PFSK-1 (cell line): ENCODE results near the gene TRPV4.

Experiments
- FOXP2 ChIP-seq: optimal IDR thresholded peaks from 2 replicates; pipeline ENCODE3; 2011; ENCODE audit warnings: borderline replicate concordance, control low read depth, inconsistent platforms; ENCODE audit not compliant: insufficient read depth; ENCODE audit errors: extremely low read length, extremely low read depth
- POLR2AphosphoS5 ChIP-seq: IDR thresholded peaks from 2 replicates; pipeline ENCODE4 v1.6.1; 2012; ENCODE audit warnings: low read depth, mild to moderate bottlenecking, control low read depth, low read length, moderate library complexity
- REST ChIP-seq, 2 experiments: IDR thresholded peaks; 2 replicates each; pipeline versions ENCODE4 v1.6.1 to v1.8.0; 2011 to 2012; ENCODE audit warnings: low read depth in 2 of 2, low read length in 2 of 2, control low read depth in 1 of 2, inconsistent platforms in 1 of 2, mild to moderate bottlenecking in 1 of 2, moderate library complexity in 1 of 2; ENCODE audit not compliant: insufficient read depth in 1 of 2
- SIN3A ChIP-seq: IDR thresholded peaks from 2 replicates; pipeline ENCODE4 v1.6.1; 2012; ENCODE audit warnings: mild to moderate bottlenecking, low read length, moderate library complexity, borderline replicate concordance; ENCODE audit not compliant: insufficient read depth
- TAF1 ChIP-seq: IDR thresholded peaks from 2 replicates; pipeline ENCODE4 v1.6.1; 2012; ENCODE audit warnings: low read length, control low read depth, borderline replicate concordance; ENCODE audit not compliant: insufficient read depth

- TF ChIP-seq FOXP2 (no peak), POLR2AphosphoS5 (no peak), TAF1 (no peak), REST (IDR thresholded peaks at IDR 0.05; ENCODE audit: insufficient read depth in 1 of 2, low read depth in 2 of 2, low read length in 2 of 2) (0 out of 4 replicates have a peak, but pooled peaks of 1 of the 2 experiments have one; percentile 42), SIN3A (no peak)
Observed at GRCh38 chr12:109772622-109773321, 60.4 kb downstream of the TRPV4 start.
